Thoracic aorta (tissue), 2 donors: ENCODE data around the gene FBN2. TPM values are rescaled to one million over a fixed set of nuclear protein-coding genes. Genes with fewer than 3 reads are reported as not detected.

Experiments
- ATAC-seq: fragments of 150-250 bp; one replicate; pipeline ENCODE4 v1.8.0; 2017; ENCODE audit warnings: low read depth; ENCODE audit not compliant: insufficient number of reproducible peaks, low FRiP score
- DNase-seq: peaks from one replicate; pipeline ENCODE4 v3.0.0-alpha.2; 2020; ENCODE audit warnings: low spot score
- H3K27ac ChIP-seq, 2 donors: fragments of 200-600 bp; sonication (generic); 1 replicate in 1 of 2; 2 replicates in 1 of 2; pipeline ENCODE4 v1.5.1; 2016; ENCODE audit warnings: mild to moderate bottlenecking in 2 of 2, moderate library complexity in 2 of 2
- H3K27me3 ChIP-seq: fragments of 200-600 bp; sonication (generic); replicated peaks from 2 replicates; pipeline ENCODE4 v1.6.0; 2016; ENCODE audit warnings: mild to moderate bottlenecking; ENCODE audit not compliant: insufficient read depth
- H3K36me3 ChIP-seq: fragments of 200-600 bp; sonication (generic); one replicate; pipeline ENCODE4 v1.5.1; 2016
- H3K4me1 ChIP-seq, 2 donors: fragments of 200-600 bp; sonication (generic); 1 replicate in 1 of 2; 2 replicates in 1 of 2; pipeline versions ENCODE4 v1.5.1 to v1.6.0; 2016; ENCODE audit warnings: low read depth in 2 of 2, mild to moderate bottlenecking in 1 of 2; ENCODE audit not compliant: control insufficient read depth in 1 of 2
- H3K4me3 ChIP-seq: fragments of 200-600 bp; sonication (generic); 2 replicates; pipeline ENCODE4 v1.5.1; 2016; ENCODE audit warnings: mild to moderate bottlenecking
- H3K9me3 ChIP-seq: fragments of 200-600 bp; sonication (generic); 2 replicates; pipeline ENCODE4 v1.5.1; 2016
- total RNA-seq, 2 donors: library from RNA; depleted of rRNA; stranded (reverse); fragments of >200 nt; gene quantifications; one replicate each; pipeline versions ENCODE4 v1.1.0 to v1.2.3, GENCODE V29; 2016
- TF ChIP-seq, protein P1 (sequence below): fragments of 200-600 bp; sonication (generic); IDR thresholded peaks from one replicate; pipeline ENCODE4 v1.5.1; 2019; ENCODE audit warnings: antibody characterized with exemption

FBN2 gene
- total RNA-seq, 2 donors from 2014 or later: 0.68 to 5.8 TPM

- H3K4me1 ChIP-seq: peaks cover 0 to 2% of the 10 kb centered on the region in 2 donors
- H3K27me3 ChIP-seq: no peaks in the 10 kb centered on the region
- no peaks in the 10 kb centered on the region for H3K9me3 ChIP-seq
- TF ChIP-seq, protein P1, sequence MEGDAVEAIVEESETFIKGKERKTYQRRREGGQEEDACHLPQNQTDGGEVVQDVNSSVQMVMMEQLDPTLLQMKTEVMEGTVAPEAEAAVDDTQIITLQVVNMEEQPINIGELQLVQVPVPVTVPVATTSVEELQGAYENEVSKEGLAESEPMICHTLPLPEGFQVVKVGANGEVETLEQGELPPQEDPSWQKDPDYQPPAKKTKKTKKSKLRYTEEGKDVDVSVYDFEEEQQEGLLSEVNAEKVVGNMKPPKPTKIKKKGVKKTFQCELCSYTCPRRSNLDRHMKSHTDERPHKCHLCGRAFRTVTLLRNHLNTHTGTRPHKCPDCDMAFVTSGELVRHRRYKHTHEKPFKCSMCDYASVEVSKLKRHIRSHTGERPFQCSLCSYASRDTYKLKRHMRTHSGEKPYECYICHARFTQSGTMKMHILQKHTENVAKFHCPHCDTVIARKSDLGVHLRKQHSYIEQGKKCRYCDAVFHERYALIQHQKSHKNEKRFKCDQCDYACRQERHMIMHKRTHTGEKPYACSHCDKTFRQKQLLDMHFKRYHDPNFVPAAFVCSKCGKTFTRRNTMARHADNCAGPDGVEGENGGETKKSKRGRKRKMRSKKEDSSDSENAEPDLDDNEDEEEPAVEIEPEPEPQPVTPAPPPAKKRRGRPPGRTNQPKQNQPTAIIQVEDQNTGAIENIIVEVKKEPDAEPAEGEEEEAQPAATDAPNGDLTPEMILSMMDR: no peak
- no peak overlapping the region for H3K4me3 ChIP-seq
- H3K36me3 ChIP-seq: no peaks in the 10 kb centered on the region
- no peak for ATAC-seq
- DNase-seq: no peak
- H3K27ac ChIP-seq: no peak overlapping the region
Measured at GRCh38 chr5:128528126-128528525, 9.9 kb downstream of the FBN2 start.

GRCh38 chr5:128527077-128527476, 11.0 kb downstream of the FBN2 start:
- TF ChIP-seq, protein P1: no peak

DNA sequence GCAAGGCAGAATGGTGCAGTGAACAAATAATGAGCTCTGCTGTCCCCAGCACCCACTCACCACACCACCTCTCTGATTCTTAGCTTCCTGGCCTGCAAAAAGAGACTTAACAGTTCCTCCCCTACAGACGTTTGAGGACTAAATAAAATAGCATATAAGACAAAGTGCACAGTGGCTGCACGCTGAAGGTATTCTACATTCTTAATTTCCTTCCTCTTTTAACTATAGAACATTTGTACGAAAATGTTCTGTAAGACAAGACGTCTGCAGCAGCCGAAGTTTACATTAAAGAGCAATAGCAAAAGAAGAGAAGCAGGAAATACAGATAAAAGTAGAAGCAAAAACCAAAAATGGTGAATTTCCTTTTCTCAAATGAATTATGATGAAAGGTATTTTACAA, 15.7 kb downstream of the FBN2 start:
- no peak for DNase-seq
- no peak overlapping the region for H3K4me3 ChIP-seq
- no peak overlapping the region for H3K27ac ChIP-seq
- no peaks in the 10 kb centered on the region for H3K27me3 ChIP-seq
- H3K9me3 ChIP-seq: no peaks in the 10 kb centered on the region
- no peaks in the 10 kb centered on the region for H3K36me3 ChIP-seq
- no peak for ATAC-seq
- TF ChIP-seq, protein P1: no peak
- H3K4me1 ChIP-seq: no peaks in the 10 kb centered on the region

More at GRCh38 chr5:128527077-128527476, 11.0 kb downstream of the FBN2 start:
- no peaks in the 10 kb centered on the region for H3K9me3 ChIP-seq
- H3K4me3 ChIP-seq: no peak overlapping the region
- no peaks in the 10 kb centered on the region for H3K36me3 ChIP-seq
- H3K4me1 ChIP-seq: no peaks in the 10 kb centered on the region
- no peak for DNase-seq
- no peak for ATAC-seq
- H3K27me3 ChIP-seq: no peaks in the 10 kb centered on the region
- no peak overlapping the region for H3K27ac ChIP-seq

DNA sequence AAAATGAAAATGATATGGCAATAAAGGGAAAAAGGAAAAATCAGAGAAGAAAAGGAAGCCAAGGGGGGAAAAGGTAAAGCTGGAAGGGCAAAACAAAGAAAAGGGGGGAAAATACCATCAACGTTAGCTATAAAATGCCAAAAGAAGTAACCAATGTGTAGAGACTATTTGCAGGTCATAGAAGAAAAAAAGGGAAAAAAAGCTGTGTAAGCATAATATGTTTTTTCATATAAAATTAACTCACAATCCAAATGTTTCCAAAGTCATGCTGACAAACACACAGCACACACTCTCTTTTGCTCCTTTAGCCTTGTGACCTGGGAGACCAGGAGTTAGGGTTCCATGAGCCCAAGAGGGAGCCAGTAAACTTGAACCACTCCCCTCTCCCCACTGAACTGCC, 18.2 kb downstream of the FBN2 start:
- Histone ChIP-seq H3K9me3 (no peaks in the 10 kb centered on the region), H3K27ac (no peak overlapping the region), H3K4me1 (no peaks in the 10 kb centered on the region), H3K36me3 (no peaks in the 10 kb centered on the region), H3K27me3 (no peaks in the 10 kb centered on the region), H3K4me3 (no peak overlapping the region)
- TF ChIP-seq, protein P1: no peak
- no peak for DNase-seq
- ATAC-seq: no peak

GRCh38 chr5:128516978-128517377, 21.1 kb downstream of the FBN2 start:
- no peak overlapping the region for H3K4me3 ChIP-seq
- no peak for ATAC-seq
- H3K36me3 ChIP-seq: no peaks in the 10 kb centered on the region
- H3K27ac ChIP-seq: no peak overlapping the region
- H3K27me3 ChIP-seq: no peaks in the 10 kb centered on the region
- H3K9me3 ChIP-seq: no peaks in the 10 kb centered on the region
- TF ChIP-seq, protein P1: no peak
- H3K4me1 ChIP-seq: no peaks in the 10 kb centered on the region
- no peak for DNase-seq
